GM19397 (cell line): ENCODE data around the gene PCDH9.
"Not testable (repeated sequence)": the region's sequence is repeated elsewhere in the genome, so short reads cannot be mapped to it uniquely, and the experiment has no call there.

Experiments
- ATAC-seq: cut with Tn5 transposase; IDR thresholded peaks from one replicate; pipeline ENCODE4 v1.9.1; 2021; ENCODE audit warnings: mild to moderate bottlenecking, moderate library complexity; ENCODE audit not compliant: unreplicated experiment

PCDH9 gene

GRCh38 chr13:67133476-67133875 is 96.7 kb downstream of the PCDH9 start:
- ATAC-seq, result no peak

DNA sequence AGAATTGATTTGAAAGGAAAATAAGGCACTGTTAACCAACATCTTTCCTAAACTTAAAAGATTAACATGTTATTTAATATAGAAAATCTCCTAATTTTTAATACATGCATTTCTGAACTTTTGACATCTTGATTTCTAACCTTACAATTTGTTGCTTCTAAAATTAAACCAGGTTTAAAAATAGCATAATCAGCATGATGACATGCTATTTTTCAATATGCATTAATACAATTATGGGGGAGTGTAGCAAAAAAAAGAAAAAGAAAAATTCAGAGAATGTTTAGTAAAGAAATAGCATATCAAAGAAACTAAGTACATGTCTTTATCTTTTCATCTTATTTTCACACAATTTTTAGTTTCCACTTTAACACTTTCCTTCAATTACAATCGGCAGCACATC is 98.7 kb downstream of the PCDH9 start:
- ATAC-seq, result no peak

DNA sequence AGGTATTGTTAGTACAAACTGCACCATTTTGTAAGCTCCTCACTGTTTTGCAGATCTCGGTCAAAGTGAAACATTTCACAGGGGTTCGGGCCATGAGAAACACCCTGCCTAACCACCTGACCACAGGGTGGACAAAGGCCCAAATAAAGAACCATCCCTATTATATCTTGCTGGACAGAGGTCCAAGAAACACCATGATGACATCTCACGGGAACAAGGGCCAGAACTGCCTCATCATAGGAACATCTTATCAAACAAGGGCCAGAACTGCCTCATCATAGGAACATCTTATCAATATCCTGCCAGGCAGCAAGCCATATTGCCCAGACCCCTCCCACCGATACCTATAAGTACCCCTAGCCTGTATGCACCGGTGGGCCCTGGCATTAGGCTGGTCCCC is 99.7 kb downstream of the PCDH9 start:
- no peak for ATAC-seq

- no peak for ATAC-seq
These were observed 102.0 kb downstream of the PCDH9 start for GRCh38 chr13:67128136-67128535.

- no peak for ATAC-seq
These were observed 104.5 kb downstream of the PCDH9 start for GRCh38 chr13:67125681-67126080.

GRCh38 chr13:67123165-67123564 is 107.0 kb downstream of the PCDH9 start:
- ATAC-seq, result no peak

- no peak for ATAC-seq
These were observed 107.9 kb downstream of the PCDH9 start for GRCh38 chr13:67122251-67122650.

GRCh38 chr13:67120872-67121531 is 109.1 kb downstream of the PCDH9 start:
- no peak for ATAC-seq

GRCh38 chr13:67119481-67119894 is 110.6 kb downstream of the PCDH9 start:
- no peak for ATAC-seq

DNA sequence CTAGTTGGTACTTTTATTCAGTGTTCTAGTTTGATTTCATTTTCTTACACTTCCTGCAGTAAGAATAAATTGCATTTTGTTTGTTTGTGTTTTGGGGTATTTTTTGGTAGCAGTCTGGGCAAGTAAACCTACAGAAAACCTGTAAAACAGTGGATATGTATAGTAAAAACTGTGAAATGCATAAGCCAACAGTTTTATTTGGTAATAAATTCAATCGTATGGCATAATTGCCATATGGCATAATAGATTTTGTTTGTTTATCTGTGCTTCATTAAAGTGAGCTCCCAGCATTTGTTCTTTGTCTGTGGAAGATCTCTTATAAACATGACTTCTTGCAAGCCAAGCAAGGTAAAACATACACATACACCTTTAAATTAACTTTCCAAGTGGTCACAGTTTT is 111.9 kb downstream of the PCDH9 start:
- ATAC-seq, result no peak

GRCh38 chr13:67117010-67117550 is 113.1 kb downstream of the PCDH9 start:
- no peak for ATAC-seq

DNA sequence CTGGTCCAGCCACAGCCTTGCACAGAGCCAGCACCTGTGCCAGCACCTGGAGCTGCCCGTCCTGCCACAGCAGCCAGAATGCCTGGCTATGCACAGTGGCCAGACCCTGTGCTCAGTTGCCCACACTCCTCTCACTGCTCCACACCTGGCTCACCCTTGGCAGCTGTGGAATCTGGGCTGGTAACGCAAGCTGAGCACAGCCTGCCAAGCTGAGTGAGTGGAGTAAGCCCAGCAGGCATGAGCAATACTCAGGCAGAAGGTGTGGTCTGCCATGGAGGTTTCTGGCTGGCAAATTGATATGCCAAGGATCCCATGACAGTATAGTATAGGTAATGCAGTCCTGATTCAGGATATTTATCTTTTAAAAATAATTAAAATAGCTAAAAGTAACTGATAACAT is 122.2 kb downstream of the PCDH9 start:
- ATAC-seq, result no peak

GRCh38 chr13:67106502-67107057 is 123.6 kb downstream of the PCDH9 start:
- ATAC-seq, result no peak

DNA sequence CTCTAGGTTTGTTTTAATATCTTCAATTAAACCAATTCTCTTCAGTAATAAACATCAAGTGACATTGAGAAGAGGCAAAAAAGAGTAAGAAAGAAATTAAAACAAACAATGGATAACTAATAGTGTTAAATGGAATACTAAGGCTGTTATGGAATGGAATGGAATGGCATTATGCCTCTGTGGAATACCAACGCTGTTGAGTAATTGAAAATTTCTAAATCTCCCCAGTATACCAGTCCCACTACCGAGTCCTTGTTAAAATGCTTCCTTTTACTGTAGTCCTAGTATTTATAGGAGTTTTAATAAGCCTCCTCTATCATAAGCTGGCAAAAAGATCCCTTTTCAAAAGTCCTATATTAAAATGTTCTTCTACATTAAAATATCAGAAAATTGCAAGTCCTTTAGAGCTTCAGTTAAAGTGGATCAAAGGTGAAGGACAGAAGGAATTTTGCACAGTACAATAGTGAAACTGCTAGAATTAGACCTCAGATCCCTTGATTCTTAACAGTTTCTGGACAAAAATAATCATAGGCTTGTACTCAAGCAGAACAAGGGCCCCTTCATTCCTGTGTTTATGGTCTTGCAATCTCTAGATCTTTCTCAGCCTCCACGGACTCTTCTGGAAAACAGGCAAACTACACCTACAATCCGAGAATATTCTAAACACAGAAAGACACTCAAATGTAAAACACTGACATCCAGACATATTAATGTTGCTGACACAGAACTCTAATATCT is 128.2 kb downstream of the PCDH9 start:
- ATAC-seq, result no peak

DNA sequence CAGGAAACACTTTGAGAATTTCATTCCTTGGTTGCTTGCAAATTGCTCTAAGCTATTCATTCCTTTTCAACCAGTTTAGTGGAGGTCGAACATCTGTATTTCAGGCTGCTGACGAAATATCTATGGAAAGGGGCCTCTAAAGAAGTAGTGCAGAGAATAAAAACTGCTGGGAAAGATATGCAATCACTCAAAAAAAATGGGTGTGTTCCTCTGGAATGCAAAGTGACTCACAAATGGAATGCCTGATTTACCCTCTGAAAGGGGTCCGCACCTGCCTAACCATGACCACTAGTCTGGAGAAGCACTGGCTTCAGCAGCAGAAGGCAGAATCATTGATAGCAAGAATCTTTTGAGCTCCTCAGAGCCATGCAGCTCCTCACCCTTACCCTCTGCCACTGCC is 129.4 kb downstream of the PCDH9 start:
- no peak for ATAC-seq

- ATAC-seq, result no peak
These were observed 130.6 kb downstream of the PCDH9 start for GRCh38 chr13:67099494-67099893.

DNA sequence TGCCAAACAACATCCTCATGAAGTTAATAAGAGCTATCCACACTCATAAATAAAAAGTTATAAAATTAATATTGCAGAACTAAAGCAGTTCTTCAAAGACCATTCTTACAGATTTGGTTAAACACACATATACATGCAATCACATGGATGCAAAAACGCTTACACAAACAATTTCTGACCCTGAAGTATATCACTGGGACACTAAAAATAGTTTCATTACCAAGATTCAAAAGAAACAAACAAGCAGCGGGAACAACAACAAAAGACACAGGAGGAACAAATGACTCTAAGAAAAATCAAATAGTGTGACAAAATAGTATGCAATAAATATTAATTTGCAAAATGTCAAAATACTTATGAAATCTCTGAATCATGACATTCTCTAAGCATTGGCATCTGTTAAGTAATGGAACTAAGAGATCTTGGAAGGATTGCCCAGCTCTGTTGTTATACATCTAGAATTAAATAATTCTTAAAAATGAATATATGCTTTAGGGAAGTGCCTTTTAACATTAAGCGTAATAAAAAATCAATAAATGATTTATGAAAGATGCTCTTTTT is 132.2 kb downstream of the PCDH9 start:
- no peak for ATAC-seq

DNA sequence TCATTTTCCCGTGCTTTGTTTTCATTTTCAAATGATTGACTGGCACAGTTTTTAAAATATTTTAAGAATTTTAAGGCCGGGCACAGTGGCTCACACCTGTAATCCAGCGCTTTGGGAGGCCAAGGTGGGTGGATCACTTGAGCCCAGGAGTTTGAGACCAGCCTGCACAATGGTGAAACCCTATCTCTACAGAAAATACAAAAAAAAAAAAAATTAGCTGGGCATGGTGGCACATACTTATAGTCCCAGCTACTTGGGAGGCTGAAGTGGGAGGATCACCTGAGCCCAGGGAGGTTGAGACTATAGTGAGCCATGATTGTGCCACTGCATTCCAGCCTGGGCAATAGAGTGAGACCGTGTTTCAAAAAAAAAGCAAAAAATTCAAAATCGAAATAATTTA is 133.2 kb downstream of the PCDH9 start:
- not testable (repeated sequence) for ATAC-seq

GRCh38 chr13:67096418-67096817 is 133.7 kb downstream of the PCDH9 start:
- no peak for ATAC-seq

DNA sequence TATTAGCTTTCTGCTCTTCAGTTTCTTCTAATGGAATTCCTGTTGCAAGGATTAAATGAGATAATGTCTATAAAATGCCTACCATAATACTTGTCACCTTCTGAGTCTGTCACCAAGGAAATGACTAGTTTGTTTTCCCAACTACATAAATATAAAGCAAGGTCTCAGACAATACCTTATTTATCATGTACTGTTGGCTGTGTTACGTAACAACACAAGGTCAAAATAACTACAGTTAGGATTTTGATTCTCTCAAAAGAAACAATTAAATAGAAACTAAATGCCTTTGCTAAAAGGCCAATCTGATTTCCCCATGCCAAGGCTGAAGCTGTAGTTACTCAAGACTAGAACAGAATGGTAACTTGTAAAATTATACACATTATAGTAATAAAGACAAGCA is 134.5 kb downstream of the PCDH9 start:
- no peak for ATAC-seq

GRCh38 chr13:67094952-67095351 is 135.2 kb downstream of the PCDH9 start:
- ATAC-seq, result no peak

DNA sequence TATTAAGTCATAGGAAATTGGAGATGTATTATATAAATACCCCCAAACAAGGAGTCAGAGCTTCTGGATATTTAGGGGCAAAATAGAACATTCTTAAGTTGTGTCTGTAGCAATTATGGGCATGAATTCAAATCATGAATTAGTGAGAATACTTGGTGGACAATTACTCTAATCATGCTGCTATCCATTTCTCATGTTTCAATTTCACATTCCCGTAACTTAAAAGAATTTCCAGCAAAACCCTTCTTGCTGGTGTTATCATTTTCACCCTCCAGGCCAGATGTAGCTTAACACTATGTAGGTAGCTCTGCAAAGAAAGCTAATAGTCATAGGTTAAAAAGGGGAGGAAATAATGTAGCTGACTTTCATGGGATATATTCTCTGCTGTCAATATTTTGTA is 136.1 kb downstream of the PCDH9 start:
- ATAC-seq, result no peak
